Fibroblast of upper back skin (primary cell): ENCODE data around the gene GASK1B.

Experiments
- DNase-seq: peaks from one replicate; pipeline ENCODE4 v3.0.0-alpha.2; 2013

GASK1B gene

GRCh38 chr4:158134222-158134621 lies 38.6 kb downstream of the GASK1B start:
- DNase-seq: no peak

DNA sequence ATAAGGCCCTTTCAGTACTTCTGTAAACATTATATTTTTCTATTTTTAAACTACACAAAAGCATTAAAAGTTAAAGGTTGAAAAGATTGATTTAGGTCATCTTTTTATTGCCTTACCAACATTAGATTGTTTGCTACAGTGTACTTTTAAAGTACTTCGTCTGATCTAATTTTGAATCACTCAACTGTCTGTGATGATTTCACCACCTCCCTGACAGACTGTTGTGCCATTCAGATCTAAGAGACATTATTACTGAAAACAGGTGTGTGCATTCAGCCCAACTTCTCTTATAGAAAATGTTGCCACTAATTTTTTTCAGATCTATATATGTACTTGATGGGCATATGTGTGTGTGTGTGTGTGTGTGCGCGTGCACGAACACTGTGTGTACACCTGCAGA lies 39.3 kb downstream of the GASK1B start:
- no peak for DNase-seq

DNA sequence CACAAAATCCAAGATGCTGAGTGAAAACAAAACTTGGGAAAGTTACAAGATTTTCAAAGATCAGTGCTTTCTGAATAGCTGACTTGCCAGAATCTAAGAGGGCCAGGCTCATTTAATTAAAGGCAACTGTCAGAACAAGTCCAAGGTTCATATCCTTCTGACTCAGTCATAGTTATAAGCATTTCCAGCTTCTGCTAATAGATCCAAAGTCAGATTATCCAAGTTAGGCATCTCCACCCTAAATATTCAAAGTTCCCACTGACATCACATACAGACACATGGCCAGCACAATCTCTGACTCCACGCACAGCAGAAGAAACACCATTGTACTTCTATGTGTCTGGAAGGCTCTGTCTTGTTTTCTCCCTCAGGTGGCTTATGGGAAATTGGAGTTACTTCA lies 41.8 kb downstream of the GASK1B start:
- DNase-seq: peak; percentile 62

- no peak for DNase-seq
These were observed 42.6 kb downstream of the GASK1B start for GRCh38 chr4:158130204-158130603.

DNA sequence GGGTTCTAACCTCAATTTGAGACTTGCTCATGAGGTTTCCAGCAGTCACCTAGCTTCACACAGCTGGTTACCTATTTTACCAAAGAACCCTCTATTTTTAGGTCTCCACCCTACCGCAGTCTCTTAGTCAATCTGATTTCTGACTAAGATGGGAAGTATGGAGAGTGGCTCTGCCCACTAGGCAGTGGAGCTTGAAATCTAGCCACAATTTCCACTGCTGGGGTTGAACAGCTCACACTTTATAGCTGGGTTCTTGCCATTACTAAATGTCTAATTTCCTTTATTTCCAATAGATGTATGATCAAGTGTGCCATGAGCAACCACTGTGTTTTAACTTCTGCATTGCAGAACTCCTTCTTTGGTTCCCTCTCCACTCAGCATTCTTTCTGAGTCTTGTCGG lies 43.1 kb downstream of the GASK1B start:
- DNase-seq: peak; percentile 7

GRCh38 chr4:158128540-158128939 lies 44.3 kb downstream of the GASK1B start:
- no peak for DNase-seq

- peak; percentile 6 for DNase-seq
These were observed 47.5 kb downstream of the GASK1B start for GRCh38 chr4:158125310-158125709.
